ENCODE results near the gene CORIN. TPM values are rescaled to one million over a fixed set of nuclear protein-coding genes. Genes with fewer than 3 reads are reported as not detected.
A peak's percentile ranks its signal among the peaks of the same experiment; 100 is the strongest.

Gene CORIN
- polyA plus RNA-seq, 2 of the 4 experiments (the other 2 are of a cell fraction): 0.03 TPM; not detected in 1

DNA sequence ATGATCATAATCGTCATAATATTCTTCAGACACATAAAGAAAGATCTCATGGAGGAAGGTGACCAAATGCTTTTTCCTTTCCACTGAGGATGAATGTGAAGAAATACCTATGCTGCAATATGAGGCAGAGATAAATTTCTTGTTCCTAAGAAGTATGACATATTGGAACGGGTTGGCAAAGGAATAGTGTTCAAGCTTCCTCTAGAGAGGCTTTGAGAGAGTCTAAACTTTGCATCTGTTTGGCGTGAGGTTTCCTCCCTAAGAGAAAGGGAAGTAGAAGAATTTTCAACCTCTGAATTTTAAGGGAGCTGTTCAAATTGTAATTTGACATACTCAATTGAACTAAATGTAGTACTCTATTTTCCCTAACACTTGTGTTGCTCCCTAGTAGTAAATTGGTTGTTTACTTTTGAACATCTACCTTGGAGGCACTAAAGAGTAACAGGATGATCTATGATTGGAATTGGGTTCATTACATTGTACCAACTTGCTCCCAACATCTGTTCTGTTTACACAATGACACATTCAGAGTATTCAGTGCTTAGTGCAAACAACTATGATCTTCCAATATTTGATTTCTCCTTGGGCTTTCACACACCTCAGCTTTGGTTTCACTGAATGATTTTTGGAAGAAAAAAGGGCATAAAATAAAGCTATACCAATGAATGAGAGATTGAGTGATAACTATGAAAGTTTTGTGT is 122.0 kb downstream of the CORIN start (continued):
- TF ChIP-seq, protein P1, sequence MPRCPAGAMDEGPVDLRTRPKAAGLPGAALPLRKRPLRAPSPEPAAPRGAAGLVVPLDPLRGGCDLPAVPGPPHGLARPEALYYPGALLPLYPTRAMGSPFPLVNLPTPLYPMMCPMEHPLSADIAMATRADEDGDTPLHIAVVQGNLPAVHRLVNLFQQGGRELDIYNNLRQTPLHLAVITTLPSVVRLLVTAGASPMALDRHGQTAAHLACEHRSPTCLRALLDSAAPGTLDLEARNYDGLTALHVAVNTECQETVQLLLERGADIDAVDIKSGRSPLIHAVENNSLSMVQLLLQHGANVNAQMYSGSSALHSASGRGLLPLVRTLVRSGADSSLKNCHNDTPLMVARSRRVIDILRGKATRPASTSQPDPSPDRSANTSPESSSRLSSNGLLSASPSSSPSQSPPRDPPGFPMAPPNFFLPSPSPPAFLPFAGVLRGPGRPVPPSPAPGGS (IDR thresholded peaks at IDR 0.05): no peak
- TF ChIP-seq TFCP2L1 (CRISPR knock-in tag; IDR thresholded peaks at IDR 0.05) (no peak), HOXB5 (CRISPR knock-in tag; IDR thresholded peaks at IDR 0.05) (no peak), NPAS2 (CRISPR knock-in tag; IDR thresholded peaks at IDR 0.05; ENCODE audit: borderline replicate concordance) (no peak), CHD2 (IDR thresholded peaks at IDR 0.05; ENCODE audit: low read length, partially characterized antibody) (no peak), ZSCAN20 (CRISPR knock-in tag; IDR thresholded peaks at IDR 0.05) (no peak)
- TF ChIP-seq, protein P2, sequence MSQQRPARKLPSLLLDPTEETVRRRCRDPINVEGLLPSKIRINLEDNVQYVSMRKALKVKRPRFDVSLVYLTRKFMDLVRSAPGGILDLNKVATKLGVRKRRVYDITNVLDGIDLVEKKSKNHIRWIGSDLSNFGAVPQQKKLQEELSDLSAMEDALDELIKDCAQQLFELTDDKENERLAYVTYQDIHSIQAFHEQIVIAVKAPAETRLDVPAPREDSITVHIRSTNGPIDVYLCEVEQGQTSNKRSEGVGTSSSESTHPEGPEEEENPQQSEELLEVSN (IDR thresholded peaks at IDR 0.05; ENCODE audit: borderline replicate concordance, low read depth): no peak

DNA sequence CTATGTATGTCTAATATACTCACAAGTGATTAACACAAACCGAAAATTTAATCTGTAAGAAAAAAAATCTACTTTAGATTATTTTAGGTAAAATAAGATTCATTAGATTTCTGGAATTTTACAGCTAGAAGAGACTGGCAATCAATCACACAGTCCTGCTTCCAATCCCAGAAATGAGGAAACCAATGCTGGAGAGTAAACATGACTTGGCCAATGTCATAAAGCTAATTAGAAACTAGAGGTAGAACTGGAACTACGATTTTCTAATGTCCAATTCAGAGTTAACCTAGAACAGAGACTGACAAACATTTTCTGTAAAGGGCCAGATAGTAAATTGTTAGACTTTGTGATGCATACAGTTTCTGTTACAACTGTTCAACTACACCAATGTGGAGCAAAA is 123.6 kb downstream of the CORIN start:
- H3K4me1 ChIP-seq: 0 out of 3 replicates have a peak, but pooled peaks cover 3% of the 10 kb centered on the region
- H3K4me3 ChIP-seq: no peak overlapping the region
- no peaks in the 10 kb centered on the region for H3K9me3 ChIP-seq
- H3K27ac ChIP-seq: no peak overlapping the region
- 0% methylated on average over 2 of the region's 2 CpGs for WGBS (ENCODE audit: missing lambda C conversion rate)
- ATAC-seq: no peak
- H3K4me2 ChIP-seq: no peak overlapping the region
- FAIRE-seq: no peak
- ChIA-PET CTCF (interaction anchor here (1.0 kb wide), 1 partner anchor 122 kb away, joined by 3 read pairs; no protein-coding TSS in a partner anchor), POLR2A (no interaction called here)
- no peak for DNase-seq (ENCODE audit: low read depth in 1 of 2, low spot score in 1 of 2)
- no peak for TF ChIP-seq ZC3H11A (IDR thresholded peaks at IDR 0.05)
- no peak for TF ChIP-seq FOSB (CRISPR knock-in tag; IDR thresholded peaks at IDR 0.05)
- TF ChIP-seq, protein P2 (IDR thresholded peaks at IDR 0.05; ENCODE audit: borderline replicate concordance, low read depth): no peak
- TF ChIP-seq, protein P3, sequence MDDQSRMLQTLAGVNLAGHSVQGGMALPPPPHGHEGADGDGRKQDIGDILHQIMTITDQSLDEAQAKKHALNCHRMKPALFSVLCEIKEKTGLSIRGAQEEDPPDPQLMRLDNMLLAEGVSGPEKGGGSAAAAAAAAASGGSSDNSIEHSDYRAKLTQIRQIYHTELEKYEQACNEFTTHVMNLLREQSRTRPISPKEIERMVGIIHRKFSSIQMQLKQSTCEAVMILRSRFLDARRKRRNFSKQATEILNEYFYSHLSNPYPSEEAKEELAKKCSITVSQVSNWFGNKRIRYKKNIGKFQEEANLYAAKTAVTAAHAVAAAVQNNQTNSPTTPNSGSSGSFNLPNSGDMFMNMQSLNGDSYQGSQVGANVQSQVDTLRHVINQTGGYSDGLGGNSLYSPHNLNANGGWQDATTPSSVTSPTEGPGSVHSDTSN (IDR thresholded peaks at IDR 0.05): no peak
- no peak for TF ChIP-seq EP300 (IDR thresholded peaks at IDR 0.05)
- TF ChIP-seq FOSL2 (IDR thresholded peaks at IDR 0.05): no peak
- no peak for TF ChIP-seq FOSL2 (CRISPR knock-in tag; IDR thresholded peaks at IDR 0.05)
- no peak for TF ChIP-seq HOXB5 (CRISPR knock-in tag; IDR thresholded peaks at IDR 0.05)

DNA sequence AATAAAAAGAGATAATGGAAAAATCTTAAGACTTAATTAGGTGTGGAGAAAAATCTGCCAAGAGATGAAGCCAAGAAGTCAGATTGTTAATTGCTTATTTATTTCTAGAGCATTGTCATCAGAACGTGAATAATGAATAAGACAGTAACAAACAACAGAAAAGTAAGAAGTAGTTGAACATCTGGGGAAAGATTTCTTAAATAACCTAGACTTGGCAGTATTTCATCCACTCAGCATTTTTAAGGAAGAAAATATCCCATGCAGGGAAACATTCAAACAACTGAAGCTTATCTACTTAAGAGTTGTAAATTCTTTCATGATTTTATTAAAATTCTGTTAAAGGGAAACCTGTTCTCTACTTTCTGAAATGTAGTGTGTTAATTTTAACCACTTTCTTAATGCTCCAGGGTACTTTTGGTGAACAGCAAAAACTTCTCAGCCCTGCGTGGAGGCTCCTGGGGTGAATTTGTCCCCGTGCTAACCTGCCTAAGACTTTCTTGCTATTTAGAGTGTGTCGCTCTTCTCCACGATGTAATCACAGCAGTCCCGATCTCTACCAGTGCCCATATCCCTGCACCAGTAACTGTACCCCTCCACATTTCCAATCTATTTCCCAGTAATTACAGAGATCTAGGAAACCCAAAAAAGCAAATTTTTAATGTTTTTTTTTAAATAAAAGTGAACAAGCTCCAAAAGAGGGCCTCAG is 124.6 kb downstream of the CORIN start:
- POLR2A ChIA-PET: no interaction called here

DNA sequence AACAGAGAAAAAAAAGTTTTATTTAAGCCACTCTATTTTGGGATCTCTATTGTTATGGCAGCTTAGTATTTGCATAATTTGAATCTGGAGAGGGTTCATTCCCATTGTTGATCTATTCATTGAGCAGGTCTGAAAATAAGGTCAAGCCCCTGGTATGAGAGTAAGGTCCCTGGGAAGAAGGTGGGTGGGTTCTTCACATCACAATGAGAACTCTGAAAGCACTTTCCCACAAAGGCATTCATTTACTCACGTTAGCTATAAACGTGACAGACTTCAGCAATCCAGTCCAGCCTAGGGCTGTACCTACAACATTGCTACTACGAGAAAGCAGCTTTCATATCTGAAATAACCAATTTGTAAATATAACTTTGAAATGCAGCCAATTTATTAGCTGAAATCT is 126.2 kb downstream of the CORIN start:
- 0 out of 3 replicates have a peak, but pooled peaks cover 3% of the 10 kb centered on the region for H3K4me1 ChIP-seq
- ChIA-PET POLR2A (no interaction called here), CTCF (no interaction called here)
- DNase-seq (ENCODE audit: low read depth in 1 of 2, low spot score in 1 of 2): no peak
- TF ChIP-seq RCOR1 (IDR thresholded peaks at IDR 0.05; ENCODE audit: low read depth, low read length) (no peak), ZNF302 (CRISPR knock-in tag; IDR thresholded peaks at IDR 0.05) (no peak), CHD2 (IDR thresholded peaks at IDR 0.05; ENCODE audit: low read length, partially characterized antibody) (no peak), RFX5 (IDR thresholded peaks at IDR 0.05) (no peak)
- H3K4me3 ChIP-seq: no peak overlapping the region
- H3K9me3 ChIP-seq: no peaks in the 10 kb centered on the region
- H3K27ac ChIP-seq: no peak overlapping the region
- no peak for FAIRE-seq
- ATAC-seq: no peak
- WGBS (ENCODE audit: missing lambda C conversion rate): 19% methylated on average over 3 of the region's 3 CpGs
- H3K4me2 ChIP-seq: no peak overlapping the region

More for the DNA sequence above, 124.6 kb downstream of the CORIN start:
- no peak for ATAC-seq
- no peak for DNase-seq (ENCODE audit: low read depth in 1 of 2, low spot score in 1 of 2)
- TF ChIP-seq KDM5A (IDR thresholded peaks at IDR 0.05) (no peak), MAFK (IDR thresholded peaks at IDR 0.05; ENCODE audit: partially characterized antibody) (peak; percentile 74)
- no peak for FAIRE-seq
- Histone ChIP-seq H3K4me2 (no peak overlapping the region), H3K9me3 (no peaks in the 10 kb centered on the region), H3K4me1 (0 out of 3 replicates have a peak, but pooled peaks cover 3% of the 10 kb centered on the region), H3K4me3 (no peak overlapping the region), H3K27ac (no peak overlapping the region)
- WGBS (ENCODE audit: missing lambda C conversion rate): 39% methylated on average over 6 of the region's 6 CpGs
- CTCF ChIA-PET: interaction anchor here (1.0 kb wide), 1 partner anchor 123 kb away, joined by 3 read pairs; no protein-coding TSS in a partner anchor
